PC-9 (cell line): ENCODE data around the gene CRYGD.
"Not testable (repeated sequence)": the region's sequence is repeated elsewhere in the genome, so short reads cannot be mapped to it uniquely, and the experiment has no call there.

ENCODE experiments used
- CTCF ChIP-seq: fragments of 200-600 bp; sonication (generic); conservative IDR thresholded peaks from 2 replicates; pipeline ENCODE4 v1.6.1; 2017; ENCODE audit warnings: mixed run types, antibody characterized with exemption, mild to moderate bottlenecking, moderate library complexity
- EZH2 ChIP-seq: fragments of 200-600 bp; sonication (generic); IDR thresholded peaks from 2 replicates; pipeline ENCODE4 v1.8.0; 2017; ENCODE audit warnings: antibody characterized with exemption, low read depth

GRCh38 chr2:208124013-208124715 lies at the start of gene CRYGD:
- not testable (repeated sequence) for TF ChIP-seq CTCF, EZH2
